GM12875 (cell line): ENCODE measurements around the gene CD40.
A peak's percentile ranks its signal among the peaks of the same experiment; 100 is the strongest.

ENCODE experiments used
- H3K4me3 ChIP-seq: one replicate; pipeline ENCODE4 v1.5.1; 2011; ENCODE audit warnings: low read depth, low read length, control low read depth
- TF ChIP-seq, protein P1 (sequence below): IDR thresholded peaks from 2 replicates; pipeline ENCODE4 v1.5.1; 2011; ENCODE audit warnings: low read depth, mild to moderate bottlenecking, control low read depth, inconsistent platforms, low read length, moderate library complexity, borderline replicate concordance; ENCODE audit not compliant: insufficient read depth

The CD40 gene

DNA sequence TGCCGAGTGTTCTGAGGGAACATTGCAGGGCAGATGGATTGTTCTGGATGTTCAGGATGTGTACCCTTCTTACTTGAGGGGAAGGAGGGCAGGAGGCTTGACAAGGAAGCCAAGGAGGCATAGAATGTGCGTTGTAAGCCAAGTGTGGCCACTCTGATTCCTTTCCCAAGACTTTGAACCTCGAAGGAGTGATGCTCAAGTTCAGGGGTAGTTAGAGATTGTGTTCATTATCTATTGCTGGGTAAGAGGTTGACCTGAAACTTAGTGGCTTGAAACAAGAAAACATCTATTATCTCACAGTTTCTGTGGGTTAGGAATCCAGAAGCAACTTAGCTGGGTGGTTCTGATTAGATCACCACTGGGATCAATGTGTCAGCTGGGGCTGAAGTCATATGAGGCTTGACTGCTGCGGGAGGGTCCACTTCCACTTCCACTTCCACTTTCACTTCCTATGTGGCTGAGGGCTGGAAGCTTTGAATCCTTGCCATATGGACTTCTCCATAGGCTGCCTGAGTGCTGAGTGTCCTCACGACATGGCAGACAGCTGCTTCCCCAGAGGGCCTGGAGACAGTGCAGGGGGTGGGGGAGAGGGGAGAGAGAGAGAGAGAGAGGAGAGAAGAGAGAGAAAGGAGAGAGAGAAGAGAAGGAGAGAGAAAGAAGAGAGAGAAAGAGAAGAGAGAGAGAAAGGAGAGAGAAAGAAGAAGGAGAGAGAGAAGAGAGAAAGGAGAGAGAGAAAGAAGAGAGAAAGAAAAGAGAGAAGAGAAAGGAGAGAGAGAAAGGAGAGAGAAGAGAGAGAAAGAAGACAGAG, 6.9 kb upstream of the CD40 start:
- TF ChIP-seq, protein P1, sequence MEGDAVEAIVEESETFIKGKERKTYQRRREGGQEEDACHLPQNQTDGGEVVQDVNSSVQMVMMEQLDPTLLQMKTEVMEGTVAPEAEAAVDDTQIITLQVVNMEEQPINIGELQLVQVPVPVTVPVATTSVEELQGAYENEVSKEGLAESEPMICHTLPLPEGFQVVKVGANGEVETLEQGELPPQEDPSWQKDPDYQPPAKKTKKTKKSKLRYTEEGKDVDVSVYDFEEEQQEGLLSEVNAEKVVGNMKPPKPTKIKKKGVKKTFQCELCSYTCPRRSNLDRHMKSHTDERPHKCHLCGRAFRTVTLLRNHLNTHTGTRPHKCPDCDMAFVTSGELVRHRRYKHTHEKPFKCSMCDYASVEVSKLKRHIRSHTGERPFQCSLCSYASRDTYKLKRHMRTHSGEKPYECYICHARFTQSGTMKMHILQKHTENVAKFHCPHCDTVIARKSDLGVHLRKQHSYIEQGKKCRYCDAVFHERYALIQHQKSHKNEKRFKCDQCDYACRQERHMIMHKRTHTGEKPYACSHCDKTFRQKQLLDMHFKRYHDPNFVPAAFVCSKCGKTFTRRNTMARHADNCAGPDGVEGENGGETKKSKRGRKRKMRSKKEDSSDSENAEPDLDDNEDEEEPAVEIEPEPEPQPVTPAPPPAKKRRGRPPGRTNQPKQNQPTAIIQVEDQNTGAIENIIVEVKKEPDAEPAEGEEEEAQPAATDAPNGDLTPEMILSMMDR, result no peak

DNA sequence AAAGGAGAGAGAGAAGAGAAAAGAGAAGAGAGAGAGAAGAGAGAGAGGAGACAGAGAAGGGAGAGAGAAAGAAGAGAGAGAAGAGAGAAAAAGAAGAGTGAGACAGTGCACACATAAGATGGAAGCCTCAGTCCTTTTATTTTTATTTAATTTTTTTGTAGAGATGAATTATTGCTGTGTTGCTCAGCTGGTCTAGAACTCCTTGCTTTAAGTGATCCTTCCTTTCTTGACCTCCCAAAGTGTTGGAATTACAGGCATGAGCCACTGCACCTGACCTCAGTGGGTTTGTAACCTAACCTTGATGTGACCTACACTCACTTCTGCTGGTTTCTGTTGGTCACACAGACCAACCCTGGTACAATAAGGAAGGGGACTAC, 6.3 kb upstream of the CD40 start:
- H3K4me3 ChIP-seq, result no peak overlapping the region
- TF ChIP-seq, protein P1, result no peak

More for the DNA sequence above, 6.9 kb upstream of the CD40 start:
- H3K4me3 ChIP-seq, result no peak overlapping the region

DNA sequence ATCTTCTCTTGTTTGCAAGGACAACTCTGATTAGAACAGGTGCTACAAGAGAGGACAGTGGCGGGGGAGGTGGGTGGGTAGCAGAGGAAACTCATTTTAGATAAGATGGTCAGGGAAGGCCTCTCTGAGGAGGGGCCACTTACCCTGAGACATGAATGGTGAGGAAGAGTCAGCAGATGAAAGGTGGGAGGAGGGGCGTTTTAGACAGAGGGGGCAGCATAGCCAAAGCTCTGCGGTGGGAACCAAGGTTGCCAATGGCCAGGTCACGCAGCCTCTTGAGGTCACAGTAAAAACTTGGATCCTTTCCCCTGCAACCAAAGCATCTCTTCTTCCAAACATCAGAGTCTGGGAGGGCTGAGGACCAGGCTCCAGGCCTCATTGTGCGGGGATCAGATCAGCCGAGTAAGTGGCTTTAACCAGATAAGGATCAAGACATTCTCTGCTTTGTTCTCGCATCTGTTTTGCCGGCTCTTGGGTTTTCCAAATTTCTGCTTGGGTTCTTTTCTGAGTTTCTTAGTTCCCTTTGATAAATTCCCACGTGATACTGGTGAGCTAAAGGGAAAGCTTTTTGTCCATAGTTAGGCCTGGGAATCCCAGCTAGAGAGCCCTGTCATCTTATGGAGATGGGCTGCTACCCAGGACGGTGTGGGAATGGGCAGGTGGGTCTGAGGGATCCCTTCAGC, 5.5 kb upstream of the CD40 start:
- H3K4me3 ChIP-seq, result no peak overlapping the region
- TF ChIP-seq, protein P1, result no peak

DNA sequence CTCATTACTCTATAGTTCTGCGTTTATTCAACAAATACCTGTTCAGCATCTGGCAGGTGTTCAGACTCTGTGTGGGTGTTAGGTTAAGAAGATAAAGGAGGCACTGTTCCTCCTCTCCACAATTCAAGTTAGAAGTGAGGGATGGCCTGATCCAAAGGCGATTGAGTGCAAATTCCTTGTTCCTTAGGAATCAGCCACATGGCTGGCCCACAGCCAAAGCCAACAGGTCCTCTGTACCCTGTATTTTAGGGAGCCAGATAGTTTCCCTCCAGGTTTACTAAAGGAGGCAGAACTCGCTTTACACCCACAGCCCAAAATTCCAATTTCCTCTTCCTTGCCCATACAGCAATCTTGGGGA, 5.0 kb upstream of the CD40 start:
- no peak overlapping the region for H3K4me3 ChIP-seq
- TF ChIP-seq, protein P1, result no peak

DNA sequence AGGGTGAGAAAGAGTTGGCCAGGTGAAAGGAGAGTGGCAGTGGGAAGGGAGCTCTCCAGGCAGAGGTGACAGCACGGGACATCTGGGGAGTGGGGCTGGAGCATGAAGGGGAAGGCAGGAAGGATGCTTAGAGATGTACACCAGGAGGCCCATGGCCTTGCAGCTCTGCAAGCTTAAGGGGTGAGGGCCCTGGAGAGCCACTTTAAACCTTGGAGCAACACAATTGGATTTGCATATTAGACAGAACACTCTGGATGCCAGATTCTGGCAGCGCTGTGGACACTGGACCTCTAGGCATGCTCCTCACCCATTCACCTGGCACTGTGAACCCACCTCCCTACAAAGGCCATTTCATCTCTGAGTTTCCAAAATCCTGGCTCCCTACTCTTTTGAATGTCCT, 3.7 kb upstream of the CD40 start:
- TF ChIP-seq, protein P1, result no peak
- H3K4me3 ChIP-seq, result no peak overlapping the region

DNA sequence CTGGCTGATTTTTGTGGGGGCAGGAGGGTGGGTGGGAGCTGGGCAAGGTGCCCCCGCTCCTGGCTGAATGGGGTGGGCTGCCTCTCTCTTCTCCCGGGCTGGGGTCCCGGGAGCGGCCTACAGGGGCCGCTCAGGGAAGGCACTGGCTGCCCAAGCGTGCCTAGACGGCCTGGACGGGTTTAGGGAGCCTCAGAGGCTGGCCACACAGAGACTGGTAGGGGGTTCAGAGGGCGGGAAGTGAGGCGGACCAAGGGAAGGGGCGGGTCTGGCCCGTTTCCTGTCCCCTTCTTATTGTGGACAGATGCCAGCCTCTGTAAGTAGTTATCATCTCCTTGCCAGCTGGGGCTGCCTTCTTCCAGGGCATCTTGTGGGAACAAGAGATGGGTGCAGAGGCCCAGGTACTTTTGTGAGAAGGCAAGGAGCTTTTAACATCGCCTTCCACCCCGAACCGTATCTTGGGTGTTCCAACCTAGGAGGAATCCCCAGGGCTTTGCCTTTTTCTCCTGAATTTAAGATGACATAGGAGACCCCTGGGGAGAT, 437 bp downstream of the CD40 start:
- peak overlapping the region; percentile 58 for H3K4me3 ChIP-seq
- TF ChIP-seq, protein P1, result no peak
